ENCODE results near the gene DIDO1.

DIDO1 gene

DNA sequence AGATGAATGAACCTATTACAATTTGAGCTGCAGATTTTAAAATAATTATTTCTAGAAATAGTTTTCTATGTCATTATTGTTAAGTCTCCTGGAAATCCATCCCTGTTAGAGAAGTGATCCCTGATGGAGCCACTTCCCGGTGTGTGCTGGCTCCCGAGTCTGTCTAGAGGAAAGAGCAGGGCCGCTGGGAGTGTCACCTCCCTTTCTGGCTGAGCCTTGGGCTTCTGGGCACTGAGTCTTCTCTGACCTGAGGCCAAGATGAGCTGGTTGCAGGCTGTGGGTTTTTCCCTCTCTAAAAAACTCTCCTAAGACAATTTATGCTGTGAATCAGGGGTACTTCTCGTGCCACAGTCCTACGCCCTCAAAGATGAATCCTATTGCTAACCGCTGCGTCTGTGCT, 35.9 kb downstream of the DIDO1 start:
- Histone ChIP-seq H4K8ac (ENCODE audit: low read depth, low read length) (no peak overlapping the region), H3K79me1 (ENCODE audit: low read length) (no peaks in the 10 kb centered on the region), H3K9ac (ENCODE audit: low read length) (no peak overlapping the region), H2BK5ac (ENCODE audit: low read length) (no peak overlapping the region), H3K23ac (ENCODE audit: low read length) (no peak overlapping the region), H3K27ac (ENCODE audit: low read depth, low read length) (no peak overlapping the region), H3K4me3 (ENCODE audit: low read length) (no peak overlapping the region), H3K4me1 (ENCODE audit: control insufficient read depth, low read depth, low read length) (no peaks in the 10 kb centered on the region), H2BK120ac (ENCODE audit: low read depth, low read length) (no peak overlapping the region), H2AK5ac (ENCODE audit: low read length) (no peak overlapping the region), H3K4ac (ENCODE audit: low read depth, low read length) (no peak overlapping the region), H3K36me3 (ENCODE audit: control insufficient read depth, insufficient read depth, low read length) (peaks cover 22% of the 10 kb centered on the region), H2BK15ac (replicated peaks; ENCODE audit: low read depth) (no peak overlapping the region), H3K27me3 (ENCODE audit: insufficient read depth, low read length, poor library complexity) (no peaks in the 10 kb centered on the region), H4K5ac (ENCODE audit: low read length) (no peak overlapping the region), H3K4me2 (ENCODE audit: low read length) (no peak overlapping the region), H3K18ac (ENCODE audit: low read length) (no peak overlapping the region), H3K56ac (ENCODE audit: low read length) (no peak overlapping the region), H3K79me2 (ENCODE audit: control insufficient read depth, insufficient read depth, low read length) (no peaks in the 10 kb centered on the region)
- WGBS (ENCODE audit: extremely low coverage, insufficient coverage, low lambda C conversion rate), result no CpG with 5 or more reads among the region's 7 CpGs
- DNase-seq, result no peak

DNA sequence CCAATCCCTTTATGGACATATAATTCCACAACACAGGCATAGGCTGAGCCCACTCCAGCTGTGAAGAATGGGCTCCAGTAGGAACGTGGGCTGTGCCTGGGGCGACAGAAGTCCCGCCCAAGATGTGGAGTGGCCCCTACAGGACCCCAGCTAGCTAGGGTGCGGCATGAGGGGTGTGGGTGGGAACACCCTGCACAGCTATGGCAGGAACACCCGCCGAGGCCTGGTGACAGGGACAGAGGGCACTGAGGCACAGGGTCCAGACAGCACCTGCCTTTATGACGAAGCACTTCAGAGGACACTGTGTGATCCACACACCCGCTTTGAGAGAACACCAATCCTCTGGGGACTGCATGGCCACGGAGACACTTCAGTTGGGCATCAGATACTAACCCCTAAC, 36.4 kb downstream of the DIDO1 start:
- no peak overlapping the region for H2BK5ac ChIP-seq (ENCODE audit: low read length)
- WGBS (ENCODE audit: extremely low coverage, insufficient coverage, low lambda C conversion rate), result no CpG with 5 or more reads among the region's 9 CpGs
- no peak overlapping the region for H3K27ac ChIP-seq (ENCODE audit: low read depth, low read length)

DNA sequence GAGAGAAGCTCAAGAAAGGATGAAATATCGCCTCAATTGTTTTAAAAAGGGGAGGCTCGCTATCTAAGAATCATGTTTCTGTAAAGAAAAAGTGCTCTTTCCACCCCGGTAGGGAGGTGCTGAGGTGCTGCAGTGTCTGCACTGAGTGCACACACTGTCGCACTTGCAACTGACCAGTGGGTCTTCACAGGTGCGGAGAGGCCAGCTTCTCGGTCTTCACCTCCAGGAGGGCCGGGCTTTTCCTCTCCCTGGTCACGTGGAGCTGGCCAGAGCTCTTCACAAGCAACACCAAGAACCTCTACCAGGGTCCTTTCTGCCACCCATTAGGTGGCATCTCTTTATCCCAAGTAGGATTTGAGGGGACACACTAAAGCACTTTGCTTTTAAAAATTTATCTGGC, 36.9 kb downstream of the DIDO1 start:
- no peak overlapping the region for H4K8ac ChIP-seq (ENCODE audit: low read depth, low read length)
- H3K9ac ChIP-seq (ENCODE audit: low read length), result no peak overlapping the region
- no peak overlapping the region for H3K4me2 ChIP-seq (ENCODE audit: low read length)
- no peaks in the 10 kb centered on the region for H3K4me1 ChIP-seq (ENCODE audit: control insufficient read depth, low read depth, low read length)
- no peak for DNase-seq
- H3K18ac ChIP-seq (ENCODE audit: low read length), result no peak overlapping the region
- no peak overlapping the region for H3K4ac ChIP-seq (ENCODE audit: low read depth, low read length)
- H2BK5ac ChIP-seq (ENCODE audit: low read length), result no peak overlapping the region
- no peak overlapping the region for H3K56ac ChIP-seq (ENCODE audit: low read length)
- no peak overlapping the region for H4K5ac ChIP-seq (ENCODE audit: low read length)
- no peak overlapping the region for H3K27ac ChIP-seq (ENCODE audit: low read depth, low read length)
- no peak overlapping the region for H3K4me3 ChIP-seq (ENCODE audit: low read length)
- H3K79me1 ChIP-seq (ENCODE audit: low read length), result no peaks in the 10 kb centered on the region
- no CpG with 5 or more reads among the region's 8 CpGs for WGBS (ENCODE audit: extremely low coverage, insufficient coverage, low lambda C conversion rate)
- no peak overlapping the region for H2BK120ac ChIP-seq (ENCODE audit: low read depth, low read length)
- peaks cover 20% of the 10 kb centered on the region for H3K36me3 ChIP-seq (ENCODE audit: control insufficient read depth, insufficient read depth, low read length)
- no peaks in the 10 kb centered on the region for H3K27me3 ChIP-seq (ENCODE audit: insufficient read depth, low read length, poor library complexity)
- H3K23ac ChIP-seq (ENCODE audit: low read length), result no peak overlapping the region
- H2BK15ac ChIP-seq (replicated peaks; ENCODE audit: low read depth), result no peak overlapping the region
- no peak overlapping the region for H2AK5ac ChIP-seq (ENCODE audit: low read length)
- H3K79me2 ChIP-seq (ENCODE audit: control insufficient read depth, insufficient read depth, low read length), result no peaks in the 10 kb centered on the region

More for the DNA sequence above, 36.4 kb downstream of the DIDO1 start:
- Histone ChIP-seq H3K23ac (ENCODE audit: low read length) (no peak overlapping the region), H2BK120ac (ENCODE audit: low read depth, low read length) (no peak overlapping the region), H3K4ac (ENCODE audit: low read depth, low read length) (no peak overlapping the region), H3K18ac (ENCODE audit: low read length) (no peak overlapping the region), H4K8ac (ENCODE audit: low read depth, low read length) (no peak overlapping the region), H3K56ac (ENCODE audit: low read length) (no peak overlapping the region), H3K4me3 (ENCODE audit: low read length) (no peak overlapping the region), H3K27me3 (ENCODE audit: insufficient read depth, low read length, poor library complexity) (no peaks in the 10 kb centered on the region), H3K9ac (ENCODE audit: low read length) (no peak overlapping the region), H3K79me1 (ENCODE audit: low read length) (no peaks in the 10 kb centered on the region), H3K36me3 (ENCODE audit: control insufficient read depth, insufficient read depth, low read length) (peaks cover 22% of the 10 kb centered on the region), H3K79me2 (ENCODE audit: control insufficient read depth, insufficient read depth, low read length) (no peaks in the 10 kb centered on the region), H4K5ac (ENCODE audit: low read length) (no peak overlapping the region), H2AK5ac (ENCODE audit: low read length) (no peak overlapping the region), H3K4me1 (ENCODE audit: control insufficient read depth, low read depth, low read length) (no peaks in the 10 kb centered on the region), H3K4me2 (ENCODE audit: low read length) (no peak overlapping the region), H2BK15ac (replicated peaks; ENCODE audit: low read depth) (no peak overlapping the region)
- DNase-seq, result no peak

DNA sequence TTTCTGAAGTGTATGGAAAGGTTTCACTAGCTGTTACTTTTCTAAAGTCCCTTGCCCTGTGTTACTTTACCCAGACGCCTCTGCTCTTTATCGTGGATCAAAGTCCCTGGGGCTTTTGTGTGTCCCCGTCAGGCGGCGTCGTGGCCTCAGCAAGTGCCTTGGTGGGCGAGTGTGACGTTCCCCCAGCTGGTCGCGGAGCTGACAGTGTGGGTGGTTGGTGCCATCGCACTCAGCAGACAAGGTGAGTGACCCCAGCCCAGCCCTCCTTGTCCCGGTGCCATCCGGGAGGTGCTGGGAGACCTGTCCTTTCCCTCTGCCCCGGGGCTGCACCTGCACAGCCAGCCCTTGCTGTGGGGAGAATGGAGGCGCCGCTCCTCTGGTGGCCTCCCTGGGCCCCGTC, 37.4 kb downstream of the DIDO1 start:
- Histone ChIP-seq H3K36me3 (ENCODE audit: control insufficient read depth, insufficient read depth, low read length) (peaks cover 17% of the 10 kb centered on the region), H2BK15ac (replicated peaks; ENCODE audit: low read depth) (no peak overlapping the region), H2AK5ac (ENCODE audit: low read length) (no peak overlapping the region)

DNA sequence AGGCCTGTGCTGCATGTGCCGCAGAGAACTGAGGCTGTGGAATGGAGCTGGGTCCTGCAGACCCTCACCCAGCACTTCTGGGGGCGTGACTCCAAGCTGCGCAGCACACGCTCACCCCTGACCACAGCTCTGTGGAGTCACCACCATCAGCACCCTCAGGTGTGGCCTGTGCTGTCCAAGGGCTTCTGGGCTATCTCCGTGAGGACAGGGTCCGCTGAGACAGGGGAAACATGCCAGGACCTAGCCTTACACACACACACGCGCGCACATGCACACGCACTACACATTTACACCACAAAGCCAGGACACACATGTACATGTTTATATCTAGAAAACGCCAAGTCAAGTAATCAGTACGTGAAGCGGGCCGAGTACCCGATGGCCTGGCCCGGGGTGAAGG, 37.9 kb downstream of the DIDO1 start:
- H3K4me3 ChIP-seq (ENCODE audit: low read length), result no peak overlapping the region
- no peak overlapping the region for H2BK5ac ChIP-seq (ENCODE audit: low read length)
- H3K18ac ChIP-seq (ENCODE audit: low read length), result no peak overlapping the region
- no peaks in the 10 kb centered on the region for H3K79me1 ChIP-seq (ENCODE audit: low read length)
- WGBS (ENCODE audit: extremely low coverage, insufficient coverage, low lambda C conversion rate), result no CpG with 5 or more reads among the region's 16 CpGs
- H4K5ac ChIP-seq (ENCODE audit: low read length), result no peak overlapping the region
- H3K79me2 ChIP-seq (ENCODE audit: control insufficient read depth, insufficient read depth, low read length), result no peaks in the 10 kb centered on the region
- H3K9ac ChIP-seq (ENCODE audit: low read length), result no peak overlapping the region
- H2BK15ac ChIP-seq (replicated peaks; ENCODE audit: low read depth), result no peak overlapping the region
- H2AK5ac ChIP-seq (ENCODE audit: low read length), result no peak overlapping the region
- no peak overlapping the region for H2BK120ac ChIP-seq (ENCODE audit: low read depth, low read length)
- no peak for DNase-seq
- no peak overlapping the region for H3K56ac ChIP-seq (ENCODE audit: low read length)
- H3K27me3 ChIP-seq (ENCODE audit: insufficient read depth, low read length, poor library complexity), result no peaks in the 10 kb centered on the region
- H3K4me2 ChIP-seq (ENCODE audit: low read length), result no peak overlapping the region
- no peak overlapping the region for H3K4ac ChIP-seq (ENCODE audit: low read depth, low read length)
- H3K27ac ChIP-seq (ENCODE audit: low read depth, low read length), result no peak overlapping the region
- peaks cover 16% of the 10 kb centered on the region for H3K36me3 ChIP-seq (ENCODE audit: control insufficient read depth, insufficient read depth, low read length)
- H3K4me1 ChIP-seq (ENCODE audit: control insufficient read depth, low read depth, low read length), result no peaks in the 10 kb centered on the region
- H3K23ac ChIP-seq (ENCODE audit: low read length), result no peak overlapping the region
- no peak overlapping the region for H4K8ac ChIP-seq (ENCODE audit: low read depth, low read length)

More for the DNA sequence above, 37.4 kb downstream of the DIDO1 start:
- DNase-seq, result no peak
- Histone ChIP-seq H3K18ac (ENCODE audit: low read length) (no peak overlapping the region), H3K23ac (ENCODE audit: low read length) (no peak overlapping the region), H3K79me1 (ENCODE audit: low read length) (no peaks in the 10 kb centered on the region), H3K9ac (ENCODE audit: low read length) (no peak overlapping the region), H3K27ac (ENCODE audit: low read depth, low read length) (no peak overlapping the region), H2BK5ac (ENCODE audit: low read length) (no peak overlapping the region), H3K4me1 (ENCODE audit: control insufficient read depth, low read depth, low read length) (no peaks in the 10 kb centered on the region), H3K4me3 (ENCODE audit: low read length) (no peak overlapping the region), H4K5ac (ENCODE audit: low read length) (no peak overlapping the region), H3K4me2 (ENCODE audit: low read length) (no peak overlapping the region), H3K79me2 (ENCODE audit: control insufficient read depth, insufficient read depth, low read length) (no peaks in the 10 kb centered on the region), H3K4ac (ENCODE audit: low read depth, low read length) (no peak overlapping the region), H2BK120ac (ENCODE audit: low read depth, low read length) (no peak overlapping the region), H3K56ac (ENCODE audit: low read length) (no peak overlapping the region), H4K8ac (ENCODE audit: low read depth, low read length) (no peak overlapping the region), H3K27me3 (ENCODE audit: insufficient read depth, low read length, poor library complexity) (no peaks in the 10 kb centered on the region)
- WGBS (ENCODE audit: extremely low coverage, insufficient coverage, low lambda C conversion rate), result no CpG with 5 or more reads among the region's 17 CpGs

DNA sequence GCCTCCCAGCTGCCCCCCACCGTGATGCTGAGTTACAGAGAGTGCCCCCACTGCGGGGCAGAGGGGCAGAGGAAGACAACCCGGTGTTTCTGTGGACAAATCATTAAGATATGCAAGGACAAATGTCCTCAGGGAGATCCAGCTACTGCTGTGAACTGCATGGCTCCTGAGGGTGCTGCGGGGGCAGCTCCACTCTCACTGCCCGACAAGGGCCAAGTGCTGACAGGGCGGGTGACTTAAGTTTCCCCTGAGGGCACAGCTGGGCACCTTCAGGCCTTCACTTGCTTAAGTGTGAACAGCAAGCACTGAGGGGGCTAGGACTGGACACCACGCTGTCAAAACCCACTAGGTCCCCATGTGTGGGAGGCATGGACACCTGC, 38.5 kb downstream of the DIDO1 start:
- Histone ChIP-seq H3K4ac (ENCODE audit: low read depth, low read length) (no peak overlapping the region), H3K79me2 (ENCODE audit: control insufficient read depth, insufficient read depth, low read length) (no peaks in the 10 kb centered on the region), H3K23ac (ENCODE audit: low read length) (no peak overlapping the region), H3K36me3 (ENCODE audit: control insufficient read depth, insufficient read depth, low read length) (peaks cover 16% of the 10 kb centered on the region), H3K18ac (ENCODE audit: low read length) (no peak overlapping the region), H3K4me1 (ENCODE audit: control insufficient read depth, low read depth, low read length) (no peaks in the 10 kb centered on the region), H3K56ac (ENCODE audit: low read length) (no peak overlapping the region), H3K27ac (ENCODE audit: low read depth, low read length) (no peak overlapping the region), H3K9ac (ENCODE audit: low read length) (no peak overlapping the region), H2AK5ac (ENCODE audit: low read length) (no peak overlapping the region), H2BK5ac (ENCODE audit: low read length) (no peak overlapping the region), H3K4me3 (ENCODE audit: low read length) (no peak overlapping the region), H3K79me1 (ENCODE audit: low read length) (no peaks in the 10 kb centered on the region), H2BK15ac (replicated peaks; ENCODE audit: low read depth) (no peak overlapping the region), H3K27me3 (ENCODE audit: insufficient read depth, low read length, poor library complexity) (no peaks in the 10 kb centered on the region), H4K8ac (ENCODE audit: low read depth, low read length) (no peak overlapping the region), H2BK120ac (ENCODE audit: low read depth, low read length) (no peak overlapping the region), H3K4me2 (ENCODE audit: low read length) (no peak overlapping the region), H4K5ac (ENCODE audit: low read length) (no peak overlapping the region)
- DNase-seq, result no peak
- no CpG with 5 or more reads among the region's 7 CpGs for WGBS (ENCODE audit: extremely low coverage, insufficient coverage, low lambda C conversion rate)
